AG04450 (cell line): ENCODE data around the gene CAB39. TPM values are rescaled to one million over a fixed set of nuclear protein-coding genes. Genes with fewer than 3 reads are reported as not detected.

Experiments used
- CTCF ChIA-PET: fragments of 300-600, 350-600 bp; formaldehyde crosslinking; extraction: SDS; loops from one replicate; lab custom pipeline; 2022; ENCODE audit warnings: antibody characterized with exemption, inconsistent platforms; lab: Charles Lee
- POLR2A ChIA-PET: fragments of 350-600 bp; formaldehyde crosslinking; extraction: SDS; loops from one replicate; lab custom pipeline; 2021; ENCODE audit warnings: antibody characterized with exemption, inconsistent platforms; lab: Yijun Ruan, JAX
- DNase-seq: peaks from one replicate; pipeline ENCODE4 v3.0.0-alpha.2; 2011; ENCODE audit warnings: low read depth, low spot score
- H3K27ac ChIP-seq: one replicate; pipeline ENCODE4 v1.5.1; 2012; ENCODE audit warnings: low read depth, low read length, control low read depth
- H3K27me3 ChIP-seq: one replicate; pipeline ENCODE4 v1.6.0; 2012; ENCODE audit warnings: low read length; ENCODE audit not compliant: control insufficient read depth, insufficient read depth
- H3K4me3 ChIP-seq: 2 replicates; pipeline ENCODE4 v1.5.1; 2011; ENCODE audit warnings: mild to moderate bottlenecking, low read depth, low read length, control low read depth
- H3K9me3 ChIP-seq: 2 replicates; pipeline ENCODE4 v1.5.1; 2012; ENCODE audit warnings: low read length; ENCODE audit not compliant: control insufficient read depth, insufficient read depth
- CTCF ChIP-seq: IDR thresholded peaks from 2 replicates; pipeline ENCODE4 v1.5.1; 2011; ENCODE audit warnings: low read depth, low read length, control low read depth, inconsistent platforms
- polyA plus RNA-seq: library from polyadenylated mRNA; depleted of rRNA; stranded (reverse); fragments of >200 nt; gene quantifications from 2 replicates; pipeline ENCODE4 v1.2.3, GENCODE V29; 2011

Gene CAB39
- polyA plus RNA-seq, 1 experiment = 72.7 TPM

GRCh38 chr2:230716588-230716987, 3.9 kb downstream of the CAB39 start:
- POLR2A ChIA-PET = no interaction called here
- no peak for DNase-seq
- CTCF ChIA-PET = interaction anchor here (0.6 to 0.8 kb wide), 2 partner anchors 82 to 276 kb away, joined by 3 to 6 read pairs; no protein-coding TSS in a partner anchor
- H3K27ac ChIP-seq = no peak overlapping the region
- TF ChIP-seq CTCF = no peak
- H3K9me3 ChIP-seq = no peaks in the 10 kb centered on the region; the same call in 1 of the 2 replicates
- no peak overlapping the region for H3K4me3 ChIP-seq
- no peaks in the 10 kb centered on the region for H3K27me3 ChIP-seq

GRCh38 chr2:230717600-230717999, 5.0 kb downstream of the CAB39 start:
- no peak for DNase-seq
- no peak for TF ChIP-seq CTCF
- H3K4me3 ChIP-seq = no peak overlapping the region
- no peak overlapping the region for H3K27ac ChIP-seq
- POLR2A ChIA-PET = no interaction called here
- CTCF ChIA-PET = interaction anchor here (0.5 to 1.8 kb wide), 2 partner anchors 107 to 558 kb away, joined by 6 read pairs; no protein-coding TSS in a partner anchor
- H3K27me3 ChIP-seq = no peaks in the 10 kb centered on the region
- no peaks in the 10 kb centered on the region; the same call in 1 of the 2 replicates for H3K9me3 ChIP-seq

GRCh38 chr2:230719340-230719739, 6.7 kb downstream of the CAB39 start:
- H3K9me3 ChIP-seq = no peaks in the 10 kb centered on the region
- ChIA-PET POLR2A (no interaction called here), CTCF (interaction anchor here (0.5 to 3.6 kb wide), 2 partner anchors 29 to 79 kb away, joined by 8 to 15 read pairs; no protein-coding TSS in a partner anchor)
- no peak overlapping the region for H3K27ac ChIP-seq
- TF ChIP-seq CTCF = no peak
- no peaks in the 10 kb centered on the region for H3K27me3 ChIP-seq
- no peak overlapping the region for H3K4me3 ChIP-seq
- no peak for DNase-seq

- ChIA-PET CTCF (interaction anchor here (1.2 to 3.6 kb wide), 2 partner anchors 8 to 77 kb away, joined by 4 to 15 read pairs; no protein-coding TSS in a partner anchor), POLR2A (no interaction called here)
- TF ChIP-seq CTCF = no peak
- H3K4me3 ChIP-seq = no peak overlapping the region
- H3K9me3 ChIP-seq = no peaks in the 10 kb centered on the region
- no peak for DNase-seq
- no peaks in the 10 kb centered on the region for H3K27me3 ChIP-seq
- no peak overlapping the region for H3K27ac ChIP-seq
Observed at GRCh38 chr2:230721712-230722111, 9.1 kb downstream of the CAB39 start.

- ChIA-PET POLR2A (interaction anchor here (0.7 kb wide), 1 partner anchor 8 kb away, joined by 3 read pairs; no protein-coding TSS in a partner anchor), CTCF (interaction anchor here (0.7 to 3.6 kb wide), 4 partner anchors 8 to 76 kb away, joined by 3 to 15 read pairs (median 4); partner anchors contain the start of gene CAB39)
- Histone ChIP-seq H3K27me3 (no peaks in the 10 kb centered on the region), H3K27ac (no peak overlapping the region), H3K9me3 (no peaks in the 10 kb centered on the region), H3K4me3 (no peak overlapping the region)
- no peak for DNase-seq
- TF ChIP-seq CTCF = no peak
Observed at GRCh38 chr2:230722207-230722885, 9.7 kb downstream of the CAB39 start.
